ENCODE measurements around the gene CDC37. TPM values are rescaled to one million over a fixed set of nuclear protein-coding genes. Genes with fewer than 3 reads are reported as not detected.
A peak's percentile ranks its signal among the peaks of the same experiment; 100 is the strongest.

CDC37 gene
- total RNA-seq, 3 donors from 2014 or later, result 125 to 179 (median 145) TPM

DNA sequence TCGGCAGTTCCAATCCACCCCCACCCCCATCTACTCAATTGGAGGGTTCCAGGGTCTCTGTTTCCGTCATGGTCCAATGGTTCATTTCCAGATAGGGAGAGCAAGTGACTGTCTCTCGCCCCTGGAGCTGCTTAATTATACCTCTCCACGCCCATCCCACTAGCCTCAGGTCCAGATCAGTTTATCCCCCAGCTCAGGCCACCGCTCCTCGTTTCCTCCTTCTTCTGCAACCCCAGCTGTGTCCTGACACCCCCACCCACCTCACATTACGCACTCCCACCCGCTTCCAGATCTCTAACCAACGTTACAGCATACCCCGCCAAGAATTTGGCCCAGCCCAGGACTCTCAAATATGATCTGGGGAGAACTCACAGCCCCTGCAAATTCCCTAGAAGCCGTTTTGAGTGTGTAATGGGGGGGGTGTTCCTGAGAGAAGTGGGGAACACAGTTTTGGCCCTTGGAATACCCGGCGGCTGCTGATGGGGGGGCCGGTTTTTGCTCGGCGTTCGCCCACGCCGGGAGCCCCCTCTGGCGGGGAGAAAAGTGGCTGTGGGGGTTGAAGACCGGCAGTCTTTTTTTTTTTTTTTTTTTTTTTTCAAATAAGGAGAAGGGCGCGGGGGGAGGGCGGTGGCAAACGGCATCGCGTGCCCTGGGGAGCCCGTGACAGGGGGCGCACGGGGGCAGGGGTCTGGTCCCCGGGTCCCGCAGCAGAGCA lies 15.3 kb upstream of the CDC37 start:
- Histone ChIP-seq H3K4me3 (no peak overlapping the region), H3K4me1 (ENCODE audit: low read depth) (peaks cover 27% of the 10 kb centered on the region), H3K9me3 (no peaks in the 10 kb centered on the region), H3K36me3 (ENCODE audit: low read depth) (no peaks in the 10 kb centered on the region)
- no peak for DNase-seq
- TF ChIP-seq CTCF (IDR thresholded peaks at IDR 0.05), result no peak
- ATAC-seq, result no peak
- intact Hi-C loops (cut with DNase I, micrococcal nuclease), result no loop called here

GRCh38 chr19:10418235-10418484 lies 14.8 kb upstream of the CDC37 start:
- H3K9me3 ChIP-seq, result no peaks in the 10 kb centered on the region
- no peak for TF ChIP-seq CTCF (IDR thresholded peaks at IDR 0.05)
- intact Hi-C loops (cut with DNase I, micrococcal nuclease), result no loop called here
- H3K4me1 ChIP-seq (ENCODE audit: low read depth), result peaks cover 26% of the 10 kb centered on the region
- ATAC-seq (no peak), DNase-seq (no peak)
- no peaks in the 10 kb centered on the region for H3K36me3 ChIP-seq (ENCODE audit: low read depth)
- H3K4me3 ChIP-seq, result no peak overlapping the region

DNA sequence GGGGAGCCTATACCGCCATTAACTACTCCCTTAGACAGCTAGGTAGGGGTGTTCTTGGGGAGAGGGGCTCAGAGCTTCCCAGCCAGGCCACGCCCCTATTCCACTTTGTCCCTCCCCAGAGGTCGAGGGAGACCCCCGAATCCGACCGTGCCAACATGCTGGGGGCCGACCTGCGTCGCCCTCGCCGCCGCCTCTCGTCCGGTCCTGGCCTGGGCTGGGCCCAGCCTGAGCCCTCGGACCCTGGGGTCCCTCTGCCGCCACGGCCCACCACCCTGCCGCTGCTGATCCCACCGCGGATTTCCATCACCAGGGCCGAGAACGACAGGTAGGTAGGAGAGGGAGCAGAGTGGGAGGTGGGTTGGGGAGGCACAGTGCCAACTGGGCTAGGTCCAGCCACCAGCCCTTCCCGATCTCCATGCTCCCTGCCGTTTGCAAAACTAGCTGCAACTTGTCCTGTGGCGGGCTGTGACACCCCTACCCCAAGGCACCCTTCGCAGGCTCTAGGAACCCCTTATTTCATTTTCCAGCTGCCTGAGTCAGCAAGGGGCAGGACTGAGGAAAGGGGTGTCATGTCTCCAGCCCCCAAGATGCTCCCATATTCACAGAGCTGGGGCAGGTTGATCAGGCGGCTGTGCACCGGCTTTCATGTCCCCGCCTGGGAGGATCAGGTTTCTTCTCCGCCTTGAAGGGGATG lies 14.3 kb upstream of the CDC37 start:
- intact Hi-C loops (cut with DNase I, micrococcal nuclease), result no loop called here
- ATAC-seq (no peak), DNase-seq (no peak)
- no peaks in the 10 kb centered on the region for H3K36me3 ChIP-seq (ENCODE audit: low read depth)
- TF ChIP-seq CTCF (IDR thresholded peaks at IDR 0.05), result no peak
- no peaks in the 10 kb centered on the region for H3K9me3 ChIP-seq
- no peak overlapping the region for H3K4me3 ChIP-seq
- H3K4me1 ChIP-seq (ENCODE audit: low read depth), result peaks cover 26% of the 10 kb centered on the region

DNA sequence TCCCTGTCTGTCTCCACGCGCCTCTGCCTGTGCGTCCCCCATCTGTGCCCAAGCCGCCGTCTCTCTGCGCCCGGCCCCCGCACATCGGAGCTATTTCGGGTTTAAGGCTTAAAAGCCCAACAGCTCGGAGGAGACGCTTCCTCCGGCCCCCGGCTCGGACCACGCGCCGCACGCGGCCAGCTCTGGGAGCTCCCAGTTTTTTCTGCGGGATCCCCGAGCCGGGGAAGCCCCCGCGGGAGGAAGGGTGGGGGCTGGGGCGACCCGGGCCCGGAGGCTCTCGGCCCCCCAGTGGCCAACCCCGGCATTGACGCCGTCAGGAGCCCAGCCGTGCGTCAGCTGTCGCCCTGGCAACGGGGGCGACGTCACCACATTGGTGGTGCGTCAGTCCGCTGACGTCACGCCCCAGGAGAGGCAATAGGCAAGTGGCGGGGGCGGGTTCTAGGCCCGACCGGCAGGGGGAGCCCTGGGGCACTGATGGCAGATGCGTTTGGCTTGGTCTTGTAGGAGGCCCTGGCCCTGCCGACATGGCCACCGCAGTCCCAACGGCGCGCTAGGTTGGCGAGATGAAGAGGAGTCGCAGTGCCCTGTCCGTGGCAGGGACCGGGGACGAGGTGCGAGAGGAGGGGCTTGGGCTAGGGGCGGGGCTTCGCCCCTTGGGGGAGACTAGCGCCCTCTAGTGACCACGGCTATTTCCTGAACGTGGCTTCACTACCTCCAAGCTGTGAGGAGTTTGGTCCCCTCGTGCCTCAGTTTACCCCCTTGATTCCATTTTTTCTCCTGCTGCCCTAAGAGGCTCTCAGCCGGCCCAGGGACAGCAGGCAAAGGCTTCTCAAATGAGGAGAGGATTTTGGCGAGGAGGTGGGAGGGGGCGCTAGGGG lies 13.3 kb upstream of the CDC37 start:
- peak; percentile 82 for TF ChIP-seq CTCF (IDR thresholded peaks at IDR 0.05)
- ATAC-seq, result peak; percentile 85
- intact Hi-C loops (cut with DNase I, micrococcal nuclease), result no loop called here
- Histone ChIP-seq H3K4me3 (no peak overlapping the region), H3K36me3 (ENCODE audit: low read depth) (no peaks in the 10 kb centered on the region), H3K9me3 (no peaks in the 10 kb centered on the region), H3K4me1 (ENCODE audit: low read depth) (peaks cover 26% of the 10 kb centered on the region)
- DNase-seq, result peak; percentile 88 to 92 (median 89)

DNA sequence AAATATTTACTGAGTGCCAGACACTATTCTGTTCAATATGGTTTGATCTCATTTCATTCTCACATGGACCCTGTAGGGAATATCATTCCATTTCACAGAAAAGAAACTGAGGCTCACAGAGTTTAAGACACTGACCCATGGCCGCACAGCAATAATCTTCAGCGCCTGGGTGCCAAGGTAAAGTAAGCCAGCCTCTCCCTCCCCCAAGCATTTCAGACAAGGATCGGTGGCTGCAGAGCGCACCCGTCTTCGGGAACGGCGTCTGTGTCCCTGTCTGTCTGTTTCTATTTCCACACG lies 12.7 kb upstream of the CDC37 start:
- TF ChIP-seq CTCF (IDR thresholded peaks at IDR 0.05), result no peak
- Histone ChIP-seq H3K9me3 (no peaks in the 10 kb centered on the region), H3K36me3 (ENCODE audit: low read depth) (no peaks in the 10 kb centered on the region), H3K4me1 (ENCODE audit: low read depth) (peaks cover 26% of the 10 kb centered on the region), H3K4me3 (no peak overlapping the region)
- ATAC-seq (no peak), DNase-seq (no peak)
- intact Hi-C loops (cut with DNase I, micrococcal nuclease), result no loop called here

Data from mucosa of descending colon (tissue), 3 donors.